ENCODE measurements around the gene TC2N.
"Not testable (repeated sequence)": the region's sequence is repeated elsewhere in the genome, so short reads cannot be mapped to it uniquely, and the experiment has no call there.

GRCh38 chr14:91806094-91806493 is 61.2 kb downstream of the TC2N start:
- TF ChIP-seq, protein P1, sequence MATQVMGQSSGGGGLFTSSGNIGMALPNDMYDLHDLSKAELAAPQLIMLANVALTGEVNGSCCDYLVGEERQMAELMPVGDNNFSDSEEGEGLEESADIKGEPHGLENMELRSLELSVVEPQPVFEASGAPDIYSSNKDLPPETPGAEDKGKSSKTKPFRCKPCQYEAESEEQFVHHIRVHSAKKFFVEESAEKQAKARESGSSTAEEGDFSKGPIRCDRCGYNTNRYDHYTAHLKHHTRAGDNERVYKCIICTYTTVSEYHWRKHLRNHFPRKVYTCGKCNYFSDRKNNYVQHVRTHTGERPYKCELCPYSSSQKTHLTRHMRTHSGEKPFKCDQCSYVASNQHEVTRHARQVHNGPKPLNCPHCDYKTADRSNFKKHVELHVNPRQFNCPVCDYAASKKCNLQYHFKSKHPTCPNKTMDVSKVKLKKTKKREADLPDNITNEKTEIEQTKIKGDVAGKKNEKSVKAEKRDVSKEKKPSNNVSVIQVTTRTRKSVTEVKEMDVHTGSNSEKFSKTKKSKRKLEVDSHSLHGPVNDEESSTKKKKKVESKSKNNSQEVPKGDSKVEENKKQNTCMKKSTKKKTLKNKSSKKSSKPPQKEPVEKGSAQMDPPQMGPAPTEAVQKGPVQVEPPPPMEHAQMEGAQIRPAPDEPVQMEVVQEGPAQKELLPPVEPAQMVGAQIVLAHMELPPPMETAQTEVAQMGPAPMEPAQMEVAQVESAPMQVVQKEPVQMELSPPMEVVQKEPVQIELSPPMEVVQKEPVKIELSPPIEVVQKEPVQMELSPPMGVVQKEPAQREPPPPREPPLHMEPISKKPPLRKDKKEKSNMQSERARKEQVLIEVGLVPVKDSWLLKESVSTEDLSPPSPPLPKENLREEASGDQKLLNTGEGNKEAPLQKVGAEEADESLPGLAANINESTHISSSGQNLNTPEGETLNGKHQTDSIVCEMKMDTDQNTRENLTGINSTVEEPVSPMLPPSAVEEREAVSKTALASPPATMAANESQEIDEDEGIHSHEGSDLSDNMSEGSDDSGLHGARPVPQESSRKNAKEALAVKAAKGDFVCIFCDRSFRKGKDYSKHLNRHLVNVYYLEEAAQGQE (IDR thresholded peaks at IDR 0.05; ENCODE audit: borderline replicate concordance): not testable (repeated sequence)
- TF ChIP-seq EZH2 (IDR thresholded peaks at IDR 0.05; ENCODE audit: borderline replicate concordance, insufficient read depth, low read length, poor library complexity, severe bottlenecking); CTCF (IDR thresholded peaks at IDR 0.05; ENCODE audit: poor library complexity, severe bottlenecking); SMC3 (conservative IDR thresholded peaks at IDR 0.05; ENCODE audit: poor library complexity); POLR2AphosphoS5 (IDR thresholded peaks at IDR 0.05); MXI1 (conservative IDR thresholded peaks at IDR 0.05; ENCODE audit: poor library complexity, severe bottlenecking); EP300 (conservative IDR thresholded peaks at IDR 0.05; ENCODE audit: poor library complexity, severe bottlenecking); TAF1 (IDR thresholded peaks at IDR 0.05; ENCODE audit: low read depth): not testable (repeated sequence)

Data from neural cell (in vitro differentiated cells).